Measurements from ENCODE around the gene GZMM. TPM values are rescaled to one million over a fixed set of nuclear protein-coding genes. Genes with fewer than 3 reads are reported as not detected.

GZMM gene
- total and polyA plus RNA-seq, 2 of the 13 experiments (the other 11 are each of a cell fraction or from before 2014, with no cell fraction given) = 0.07 TPM; not detected in 1

DNA sequence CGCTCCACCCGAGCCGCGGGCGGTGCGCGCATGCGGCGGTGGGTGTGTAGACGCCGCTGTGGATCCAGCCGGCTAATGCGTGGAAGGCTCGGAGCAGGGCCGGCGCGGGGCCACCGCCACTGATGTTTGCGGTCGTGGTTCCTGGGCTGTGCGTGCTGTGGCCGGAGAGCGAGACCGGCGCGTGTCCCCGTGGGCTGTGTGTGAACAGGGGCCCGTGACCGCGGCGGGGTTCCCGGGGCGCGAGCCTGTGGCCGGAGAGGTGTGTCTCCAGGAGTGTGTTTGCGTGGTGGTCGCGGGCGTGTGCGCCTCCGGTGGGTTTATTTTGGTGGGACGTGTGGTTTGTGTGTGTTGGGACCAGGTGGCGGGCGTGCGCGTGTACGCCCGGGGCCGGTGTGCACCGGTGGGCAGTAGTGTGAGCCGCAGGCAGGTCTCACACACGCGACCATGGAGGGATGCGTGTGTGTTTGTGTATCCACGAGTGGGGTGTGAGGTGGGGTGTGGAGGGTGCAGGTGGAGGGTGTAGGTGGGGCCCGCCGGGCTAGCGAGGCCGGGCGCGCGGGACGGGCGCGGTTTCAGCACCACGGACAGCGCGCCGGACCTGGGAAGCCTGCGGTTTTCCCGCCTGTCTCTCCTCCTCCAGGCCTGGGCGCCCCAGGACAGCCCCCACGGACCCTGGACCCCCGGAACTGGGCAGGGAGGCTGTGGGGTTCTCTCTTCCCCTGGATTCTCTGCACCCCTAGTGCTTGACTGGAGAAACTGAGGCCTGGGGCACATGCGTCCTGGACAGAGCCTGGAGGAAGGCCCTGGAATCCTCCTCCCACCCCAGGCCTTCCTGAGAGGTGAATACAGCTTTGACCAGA is 47.5 kb downstream of the GZMM start (continued):
- TF ChIP-seq, protein P1, sequence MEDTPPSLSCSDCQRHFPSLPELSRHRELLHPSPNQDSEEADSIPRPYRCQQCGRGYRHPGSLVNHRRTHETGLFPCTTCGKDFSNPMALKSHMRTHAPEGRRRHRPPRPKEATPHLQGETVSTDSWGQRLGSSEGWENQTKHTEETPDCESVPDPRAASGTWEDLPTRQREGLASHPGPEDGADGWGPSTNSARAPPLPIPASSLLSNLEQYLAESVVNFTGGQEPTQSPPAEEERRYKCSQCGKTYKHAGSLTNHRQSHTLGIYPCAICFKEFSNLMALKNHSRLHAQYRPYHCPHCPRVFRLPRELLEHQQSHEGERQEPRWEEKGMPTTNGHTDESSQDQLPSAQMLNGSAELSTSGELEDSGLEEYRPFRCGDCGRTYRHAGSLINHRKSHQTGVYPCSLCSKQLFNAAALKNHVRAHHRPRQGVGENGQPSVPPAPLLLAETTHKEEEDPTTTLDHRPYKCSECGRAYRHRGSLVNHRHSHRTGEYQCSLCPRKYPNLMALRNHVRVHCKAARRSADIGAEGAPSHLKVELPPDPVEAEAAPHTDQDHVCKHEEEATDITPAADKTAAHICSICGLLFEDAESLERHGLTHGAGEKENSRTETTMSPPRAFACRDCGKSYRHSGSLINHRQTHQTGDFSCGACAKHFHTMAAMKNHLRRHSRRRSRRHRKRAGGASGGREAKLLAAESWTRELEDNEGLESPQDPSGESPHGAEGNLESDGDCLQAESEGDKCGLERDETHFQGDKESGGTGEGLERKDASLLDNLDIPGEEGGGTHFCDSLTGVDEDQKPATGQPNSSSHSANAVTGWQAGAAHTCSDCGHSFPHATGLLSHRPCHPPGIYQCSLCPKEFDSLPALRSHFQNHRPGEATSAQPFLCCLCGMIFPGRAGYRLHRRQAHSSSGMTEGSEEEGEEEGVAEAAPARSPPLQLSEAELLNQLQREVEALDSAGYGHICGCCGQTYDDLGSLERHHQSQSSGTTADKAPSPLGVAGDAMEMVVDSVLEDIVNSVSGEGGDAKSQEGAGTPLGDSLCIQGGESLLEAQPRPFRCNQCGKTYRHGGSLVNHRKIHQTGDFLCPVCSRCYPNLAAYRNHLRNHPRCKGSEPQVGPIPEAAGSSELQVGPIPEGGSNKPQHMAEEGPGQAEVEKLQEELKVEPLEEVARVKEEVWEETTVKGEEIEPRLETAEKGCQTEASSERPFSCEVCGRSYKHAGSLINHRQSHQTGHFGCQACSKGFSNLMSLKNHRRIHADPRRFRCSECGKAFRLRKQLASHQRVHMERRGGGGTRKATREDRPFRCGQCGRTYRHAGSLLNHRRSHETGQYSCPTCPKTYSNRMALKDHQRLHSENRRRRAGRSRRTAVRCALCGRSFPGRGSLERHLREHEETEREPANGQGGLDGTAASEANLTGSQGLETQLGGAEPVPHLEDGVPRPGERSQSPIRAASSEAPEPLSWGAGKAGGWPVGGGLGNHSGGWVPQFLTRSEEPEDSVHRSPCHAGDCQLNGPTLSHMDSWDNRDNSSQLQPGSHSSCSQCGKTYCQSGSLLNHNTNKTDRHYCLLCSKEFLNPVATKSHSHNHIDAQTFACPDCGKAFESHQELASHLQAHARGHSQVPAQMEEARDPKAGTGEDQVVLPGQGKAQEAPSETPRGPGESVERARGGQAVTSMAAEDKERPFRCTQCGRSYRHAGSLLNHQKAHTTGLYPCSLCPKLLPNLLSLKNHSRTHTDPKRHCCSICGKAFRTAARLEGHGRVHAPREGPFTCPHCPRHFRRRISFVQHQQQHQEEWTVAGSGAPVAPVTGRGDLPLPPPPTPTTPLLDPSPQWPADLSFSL (CRISPR knock-in tag; IDR thresholded peaks at IDR 0.05) = no peak
- TF ChIP-seq KLF16 (CRISPR knock-in tag; IDR thresholded peaks at IDR 0.05) (peak in 1 of 2 experiments; percentile 84; a peak in 2 of 4 replicates), NFE2L1 (CRISPR knock-in tag; IDR thresholded peaks at IDR 0.05; ENCODE audit: borderline replicate concordance) (no peak), ZNF225 (CRISPR knock-in tag; IDR thresholded peaks at IDR 0.05) (peak; percentile 31; the same call in 1 of the 2 replicates), SSRP1 (CRISPR knock-in tag; IDR thresholded peaks at IDR 0.05) (no peak), ZNF160 (CRISPR knock-in tag; IDR thresholded peaks at IDR 0.05) (peak; percentile 58; the same call in 1 of the 2 replicates), CCDC6 (CRISPR knock-in tag; IDR thresholded peaks at IDR 0.05) (peak; percentile 67; the same call in 1 of the 2 replicates), SATB2 (CRISPR knock-in tag; IDR thresholded peaks at IDR 0.05) (peak; percentile 86; the same call in 1 of the 2 replicates), DNMT3B (CRISPR knock-in tag; conservative IDR thresholded peaks at IDR 0.05) (no peak; the same call in 1 of the 2 replicates), RORA (CRISPR knock-in tag; IDR thresholded peaks at IDR 0.05) (no peak), ZNF205 (CRISPR knock-in tag; IDR thresholded peaks at IDR 0.05) (no peak), NONO (IDR thresholded peaks at IDR 0.05) (no peak), NONO (CRISPR knock-in tag; conservative IDR thresholded peaks at IDR 0.05) (no peak), ZNF720 (CRISPR knock-in tag; IDR thresholded peaks at IDR 0.05) (no peak), ZNF292 (CRISPR knock-in tag; IDR thresholded peaks at IDR 0.05; ENCODE audit: borderline replicate concordance, low read depth) (no peak)
- TF ChIP-seq, protein P2, sequence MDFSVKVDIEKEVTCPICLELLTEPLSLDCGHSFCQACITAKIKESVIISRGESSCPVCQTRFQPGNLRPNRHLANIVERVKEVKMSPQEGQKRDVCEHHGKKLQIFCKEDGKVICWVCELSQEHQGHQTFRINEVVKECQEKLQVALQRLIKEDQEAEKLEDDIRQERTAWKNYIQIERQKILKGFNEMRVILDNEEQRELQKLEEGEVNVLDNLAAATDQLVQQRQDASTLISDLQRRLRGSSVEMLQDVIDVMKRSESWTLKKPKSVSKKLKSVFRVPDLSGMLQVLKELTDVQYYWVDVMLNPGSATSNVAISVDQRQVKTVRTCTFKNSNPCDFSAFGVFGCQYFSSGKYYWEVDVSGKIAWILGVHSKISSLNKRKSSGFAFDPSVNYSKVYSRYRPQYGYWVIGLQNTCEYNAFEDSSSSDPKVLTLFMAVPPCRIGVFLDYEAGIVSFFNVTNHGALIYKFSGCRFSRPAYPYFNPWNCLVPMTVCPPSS (IDR thresholded peaks at IDR 0.05) = no peak
- TF ChIP-seq, protein P3, sequence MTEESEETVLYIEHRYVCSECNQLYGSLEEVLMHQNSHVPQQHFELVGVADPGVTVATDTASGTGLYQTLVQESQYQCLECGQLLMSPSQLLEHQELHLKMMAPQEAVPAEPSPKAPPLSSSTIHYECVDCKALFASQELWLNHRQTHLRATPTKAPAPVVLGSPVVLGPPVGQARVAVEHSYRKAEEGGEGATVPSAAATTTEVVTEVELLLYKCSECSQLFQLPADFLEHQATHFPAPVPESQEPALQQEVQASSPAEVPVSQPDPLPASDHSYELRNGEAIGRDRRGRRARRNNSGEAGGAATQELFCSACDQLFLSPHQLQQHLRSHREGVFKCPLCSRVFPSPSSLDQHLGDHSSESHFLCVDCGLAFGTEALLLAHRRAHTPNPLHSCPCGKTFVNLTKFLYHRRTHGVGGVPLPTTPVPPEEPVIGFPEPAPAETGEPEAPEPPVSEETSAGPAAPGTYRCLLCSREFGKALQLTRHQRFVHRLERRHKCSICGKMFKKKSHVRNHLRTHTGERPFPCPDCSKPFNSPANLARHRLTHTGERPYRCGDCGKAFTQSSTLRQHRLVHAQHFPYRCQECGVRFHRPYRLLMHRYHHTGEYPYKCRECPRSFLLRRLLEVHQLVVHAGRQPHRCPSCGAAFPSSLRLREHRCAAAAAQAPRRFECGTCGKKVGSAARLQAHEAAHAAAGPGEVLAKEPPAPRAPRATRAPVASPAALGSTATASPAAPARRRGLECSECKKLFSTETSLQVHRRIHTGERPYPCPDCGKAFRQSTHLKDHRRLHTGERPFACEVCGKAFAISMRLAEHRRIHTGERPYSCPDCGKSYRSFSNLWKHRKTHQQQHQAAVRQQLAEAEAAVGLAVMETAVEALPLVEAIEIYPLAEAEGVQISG (CRISPR knock-in tag; IDR thresholded peaks at IDR 0.05) = peak; percentile 66

All from HepG2 (cell line).